H1 (cell line): ENCODE data around the gene RRBP1. TPM values are rescaled to one million over a fixed set of nuclear protein-coding genes. Genes with fewer than 3 reads are reported as not detected.

Source experiments
- ASH2L ChIP-seq: fragments of 200-600, 300-600 bp; sonication (generic); IDR thresholded peaks from one replicate; pipeline ENCODE4 v1.7.1; 2017; ENCODE audit warnings: low read length
- BRCA1 ChIP-seq: IDR thresholded peaks from 2 replicates; pipeline ENCODE4 v1.6.1; 2012; ENCODE audit warnings: low read depth, low read length, improper control_type of control experiment
- EZH2 ChIP-seq: fragments of 200-600 bp; sonication (generic); IDR thresholded peaks from 2 replicates; pipeline ENCODE4 v1.7.1; 2012; ENCODE audit warnings: low read depth, mild to moderate bottlenecking, moderate library complexity, low read length, inconsistent platforms; ENCODE audit not compliant: severe bottlenecking
- GABPA ChIP-seq: IDR thresholded peaks from 2 replicates; pipeline ENCODE4 v1.6.1; 2011; ENCODE audit warnings: mild to moderate bottlenecking, low read length, moderate library complexity, borderline replicate concordance; ENCODE audit not compliant: insufficient read depth
- HDAC6 ChIP-seq: IDR thresholded peaks from one replicate; pipeline ENCODE4 v1.7.1; 2012; ENCODE audit warnings: low read depth, mild to moderate bottlenecking, inconsistent platforms, low read length, moderate library complexity
- JUN ChIP-seq: IDR thresholded peaks from 2 replicates; pipeline ENCODE4 v1.6.1; 2011; ENCODE audit warnings: low read depth, mild to moderate bottlenecking, improper control_type of control experiment, low read length
- KDM1A ChIP-seq: fragments of 200-600, 300-600 bp; sonication (generic); IDR thresholded peaks from 2 replicates; pipeline ENCODE4 v1.7.1; 2016; ENCODE audit warnings: mild to moderate bottlenecking, low read length, borderline replicate concordance
- KDM4A ChIP-seq: IDR thresholded peaks from one replicate; pipeline ENCODE4 v1.7.1; 2012; ENCODE audit warnings: low read depth, mild to moderate bottlenecking, moderate library complexity, low read length, inconsistent platforms; ENCODE audit not compliant: severe bottlenecking
- NRF1 ChIP-seq: IDR thresholded peaks from 2 replicates; pipeline ENCODE4 v1.6.1; 2011; ENCODE audit warnings: mild to moderate bottlenecking, low read depth, low read length, improper control_type of control experiment
- POLR2A ChIP-seq, 2 experiments: IDR thresholded peaks; 1 replicate in 1 of 2; 2 replicates in 1 of 2; pipeline ENCODE4 v1.6.1; 2011; ENCODE audit warnings: low read depth in 2 of 2, low read length in 2 of 2, mild to moderate bottlenecking in 2 of 2; ENCODE audit errors: control extremely low read depth in 1 of 2
- RAD21 ChIP-seq, 2 experiments: IDR thresholded peaks in 1 of 2; conservative IDR thresholded peaks in 1 of 2; 2 replicates each; pipeline ENCODE4 v1.6.1; 2011; ENCODE audit warnings: low read depth in 2 of 2, low read length in 2 of 2, improper control_type of control experiment in 1 of 2, inconsistent platforms in 1 of 2, mild to moderate bottlenecking in 1 of 2, moderate library complexity in 1 of 2
- RBBP5 ChIP-seq: IDR thresholded peaks from 2 replicates; pipeline ENCODE4 v1.7.1; 2012; ENCODE audit warnings: low read depth, mild to moderate bottlenecking, inconsistent platforms, low read length, moderate library complexity, borderline replicate concordance
- RFX5 ChIP-seq: IDR thresholded peaks from 2 replicates; pipeline ENCODE4 v1.6.1; 2011; ENCODE audit warnings: low read depth, low read length, improper control_type of control experiment, borderline replicate concordance
- RXRA ChIP-seq: IDR thresholded peaks from 2 replicates; pipeline ENCODE4 v1.6.1; 2011; ENCODE audit warnings: low read depth, mild to moderate bottlenecking, low read length, moderate library complexity; ENCODE audit not compliant: insufficient read depth
- SP4 ChIP-seq: IDR thresholded peaks from 2 replicates; pipeline ENCODE4 v1.6.1; 2012; ENCODE audit warnings: low read length, inconsistent platforms
- SUZ12 ChIP-seq: fragments of 200-600 bp; sonication (generic); IDR thresholded peaks from 2 replicates; pipeline ENCODE4 v1.6.1; 2012; ENCODE audit warnings: mild to moderate bottlenecking, inconsistent platforms, low read length, moderate library complexity, mixed read lengths
- TAF1 ChIP-seq: IDR thresholded peaks from 2 replicates; pipeline ENCODE4 v1.6.1; 2011; ENCODE audit warnings: mild to moderate bottlenecking, low read depth, low read length
- TEAD4 ChIP-seq: IDR thresholded peaks from 2 replicates; pipeline ENCODE4 v1.6.1; 2012; ENCODE audit warnings: low read depth, low read length, inconsistent platforms, mixed read lengths
- polyA plus RNA-seq, 7 experiments: library from polyadenylated mRNA; depleted of rRNA in 3 of 7; stranded (reverse) in 5 of 7; unstranded in 2 of 7; fragments of >200 nt in 5 of 7; fragments of 200-250 nt in 2 of 7; gene quantifications; 1 replicate in 5 of 7; 2 replicates in 1 of 7; 4 replicates in 1 of 7; pipeline versions ENCODE4 v1.2.1 to v1.2.3, GENCODE V29; 2011 to 2013; ENCODE audit warnings: missing spikeins in 2 of 7, mixed read lengths in 2 of 7
- total RNA-seq: library from RNA; stranded (reverse); fragmentation: NEBNext Ultra II Directional; extraction: Animal tissue kit (Norgen Biotek cat#: 25700); gene quantifications from 2 replicates; pipeline ENCODE4 v1.2.1, GENCODE V29; 2021
- TF ChIP-seq, protein P1 (sequence below): IDR thresholded peaks from 2 replicates; pipeline ENCODE4 v1.6.1; 2011; ENCODE audit warnings: low read depth, mild to moderate bottlenecking, low read length; ENCODE audit not compliant: insufficient read depth
- TF ChIP-seq, protein P2 (sequence below): IDR thresholded peaks from 2 replicates; pipeline ENCODE4 v1.6.1; 2012; ENCODE audit warnings: low read length, inconsistent platforms
- TF ChIP-seq, protein P3 (sequence below): IDR thresholded peaks from 2 replicates; pipeline ENCODE4 v1.6.1; 2012; ENCODE audit warnings: inconsistent platforms

Gene RRBP1
- total and polyA plus RNA-seq, 2 of the 8 experiments (the other 6 are each of a cell fraction or from before 2014, with no cell fraction given): 15.9 to 157 TPM

DNA sequence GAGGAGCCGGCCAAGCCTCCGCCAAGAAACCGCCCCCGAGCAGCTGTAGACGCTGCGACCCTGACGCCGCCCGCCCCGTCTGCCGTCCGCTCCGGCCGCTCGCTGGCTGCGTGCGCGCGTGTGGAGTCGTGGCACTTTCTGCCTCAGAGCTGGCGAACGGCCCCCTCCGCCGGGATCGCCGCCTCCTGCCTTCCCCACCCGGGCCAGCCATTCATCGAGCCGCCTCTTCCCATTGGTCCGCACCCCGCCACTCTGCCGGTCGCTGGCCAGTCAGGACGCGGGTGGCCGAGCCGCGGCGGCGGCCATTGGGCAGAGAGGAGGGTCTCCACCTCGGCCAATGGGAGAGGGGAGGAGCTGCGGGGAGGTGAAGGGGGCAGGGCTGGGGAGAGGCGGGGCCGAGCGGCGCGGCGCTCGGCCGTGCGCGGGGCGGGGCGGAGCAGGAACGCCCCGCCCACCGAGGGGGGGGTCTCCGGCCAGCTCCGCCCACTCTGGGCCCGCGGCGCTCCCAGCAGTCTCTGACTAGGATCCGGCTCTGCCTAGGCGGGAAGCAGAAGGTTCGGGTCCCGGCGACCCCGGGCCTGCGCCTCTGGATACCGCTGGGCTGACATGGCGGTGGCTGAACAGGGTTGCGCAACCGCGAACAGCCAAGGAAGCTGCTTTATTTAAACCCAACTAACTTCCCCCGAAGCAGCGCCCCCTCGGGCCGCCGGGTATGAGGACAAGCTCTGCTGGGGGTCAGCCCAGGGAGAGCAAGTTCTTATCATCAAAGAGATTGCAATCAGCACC is at the start of gene RRBP1 (continued):
- TF ChIP-seq GABPA (no peak), RBBP5 (peak; percentile 42; the same call in 1 of the 2 replicates), POLR2A (IDR thresholded peaks at IDR 0.05; ENCODE audit: control extremely low read depth in 1 of 2, low read depth in 2 of 2, low read length in 2 of 2) (peak in 1 of 2 experiments; percentile 84; a peak in 2 of 3 replicates), ASH2L (peak; percentile 70), EZH2 (no peak), SP4 (peak; percentile 69; the same call in 1 of the 2 replicates), BRCA1 (no peak), RXRA (0 out of 2 replicates have a peak, but pooled peaks have one; percentile 10), RAD21 (IDR thresholded peaks at IDR 0.05 in 1 of 2, conservative IDR thresholded peaks at IDR 0.05 in 1 of 2; ENCODE audit: low read depth in 2 of 2, low read length in 2 of 2) (peak; percentile 36 to 51; a peak in 3 of 4 replicates), RFX5 (no peak), JUN (no peak), TAF1 (peak; percentile 81), SUZ12 (no peak), HDAC6 (no peak), TEAD4 (peak; percentile 29), KDM1A (peak; percentile 51; the same call in 1 of the 2 replicates), NRF1 (no peak; the same call in 1 of the 2 replicates), KDM4A (peak; percentile 85)
- TF ChIP-seq, protein P1, sequence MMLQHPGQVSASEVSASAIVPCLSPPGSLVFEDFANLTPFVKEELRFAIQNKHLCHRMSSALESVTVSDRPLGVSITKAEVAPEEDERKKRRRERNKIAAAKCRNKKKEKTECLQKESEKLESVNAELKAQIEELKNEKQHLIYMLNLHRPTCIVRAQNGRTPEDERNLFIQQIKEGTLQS: no peak
- TF ChIP-seq, protein P2, sequence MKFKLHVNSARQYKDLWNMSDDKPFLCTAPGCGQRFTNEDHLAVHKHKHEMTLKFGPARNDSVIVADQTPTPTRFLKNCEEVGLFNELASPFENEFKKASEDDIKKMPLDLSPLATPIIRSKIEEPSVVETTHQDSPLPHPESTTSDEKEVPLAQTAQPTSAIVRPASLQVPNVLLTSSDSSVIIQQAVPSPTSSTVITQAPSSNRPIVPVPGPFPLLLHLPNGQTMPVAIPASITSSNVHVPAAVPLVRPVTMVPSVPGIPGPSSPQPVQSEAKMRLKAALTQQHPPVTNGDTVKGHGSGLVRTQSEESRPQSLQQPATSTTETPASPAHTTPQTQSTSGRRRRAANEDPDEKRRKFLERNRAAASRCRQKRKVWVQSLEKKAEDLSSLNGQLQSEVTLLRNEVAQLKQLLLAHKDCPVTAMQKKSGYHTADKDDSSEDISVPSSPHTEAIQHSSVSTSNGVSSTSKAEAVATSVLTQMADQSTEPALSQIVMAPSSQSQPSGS: no peak
- TF ChIP-seq, protein P3, sequence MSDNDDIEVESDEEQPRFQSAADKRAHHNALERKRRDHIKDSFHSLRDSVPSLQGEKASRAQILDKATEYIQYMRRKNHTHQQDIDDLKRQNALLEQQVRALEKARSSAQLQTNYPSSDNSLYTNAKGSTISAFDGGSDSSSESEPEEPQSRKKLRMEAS: peak; percentile 46
